Kidney epithelial cell (primary cell): ENCODE data around the gene SMAD3. TPM values are rescaled to one million over a fixed set of nuclear protein-coding genes. Genes with fewer than 3 reads are reported as not detected.

Experiments
- DNase-seq: peaks from one replicate; pipeline ENCODE4 v3.0.0-alpha.2; 2010; ENCODE audit warnings: low read depth
- H3K27me3 ChIP-seq: 2 replicates; pipeline ENCODE4 v1.6.0; 2011; ENCODE audit warnings: low read length; ENCODE audit not compliant: control insufficient read depth, insufficient read depth
- H3K36me3 ChIP-seq: 2 replicates; pipeline ENCODE4 v1.5.1; 2011; ENCODE audit warnings: low read length; ENCODE audit not compliant: control insufficient read depth, insufficient read depth
- H3K4me3 ChIP-seq: 2 replicates; pipeline ENCODE4 v1.5.1; 2011; ENCODE audit warnings: low read depth, mild to moderate bottlenecking, control low read depth, low read length
- CTCF ChIP-seq: IDR thresholded peaks from 2 replicates; pipeline ENCODE4 v1.5.1; 2011; ENCODE audit warnings: mild to moderate bottlenecking, moderate library complexity, low read length, control low read depth, inconsistent platforms; ENCODE audit not compliant: insufficient read depth, poor library complexity, severe bottlenecking
- total RNA-seq: library from RNA; depleted of rRNA; stranded (reverse); fragments of >200 nt; gene quantifications from 2 replicates; pipeline ENCODE4 v1.2.3, GENCODE V29; 2015

The SMAD3 gene
- total RNA-seq, 1 donor from 2014 or later, result 34.8 TPM

- no peaks in the 10 kb centered on the region for H3K36me3 ChIP-seq
- TF ChIP-seq CTCF, result no peak
- H3K4me3 ChIP-seq, result no peak overlapping the region
- no peaks in the 10 kb centered on the region for H3K27me3 ChIP-seq
- DNase-seq, result no peak
Observed at GRCh38 chr15:67124111-67124510, 58.7 kb downstream of the SMAD3 start.

GRCh38 chr15:67124911-67125588 lies 59.6 kb downstream of the SMAD3 start:
- H3K27me3 ChIP-seq, result no peaks in the 10 kb centered on the region
- DNase-seq, result no peak
- TF ChIP-seq CTCF, result no peak
- no peaks in the 10 kb centered on the region for H3K36me3 ChIP-seq
- no peak overlapping the region for H3K4me3 ChIP-seq

- no peak for TF ChIP-seq CTCF
- no peak overlapping the region for H3K4me3 ChIP-seq
- no peak for DNase-seq
- H3K36me3 ChIP-seq, result no peaks in the 10 kb centered on the region
- H3K27me3 ChIP-seq, result no peaks in the 10 kb centered on the region
Observed at GRCh38 chr15:67125589-67126502, 60.4 kb downstream of the SMAD3 start.

GRCh38 chr15:67126551-67127330 lies 61.3 kb downstream of the SMAD3 start:
- H3K4me3 ChIP-seq, result no peak overlapping the region
- DNase-seq, result no peak
- TF ChIP-seq CTCF, result no peak

GRCh38 chr15:67127331-67127664 lies 61.9 kb downstream of the SMAD3 start:
- Histone ChIP-seq H3K27me3 (no peaks in the 10 kb centered on the region), H3K4me3 (no peak overlapping the region), H3K36me3 (no peaks in the 10 kb centered on the region)
- no peak for TF ChIP-seq CTCF
- no peak for DNase-seq

More at GRCh38 chr15:67126551-67127330, 61.3 kb downstream of the SMAD3 start:
- Histone ChIP-seq H3K27me3 (no peaks in the 10 kb centered on the region), H3K36me3 (no peaks in the 10 kb centered on the region)
